Gastrocnemius medialis (tissue), 4 donors: ENCODE measurements around the gene SMC1B.

ENCODE experiments used
- CTCF ChIP-seq, 5 experiments: fragments of 450-650 bp in 3 of 5; fragments of 200-600 bp in 2 of 5; sonication (generic) in 2 of 5; IDR thresholded peaks in 4 of 5; conservative IDR thresholded peaks in 1 of 5; 1 replicate in 4 of 5; 2 replicates in 1 of 5; pipeline ENCODE4 v1.5.1; 2016 to 2019; ENCODE audit warnings: antibody characterized with exemption in 5 of 5, mild to moderate bottlenecking in 3 of 5, moderate library complexity in 3 of 5
- POLR2A ChIP-seq, 2 donors: fragments of 450-650 bp; IDR thresholded peaks; one replicate each; pipeline ENCODE4 v1.6.1; 2017; ENCODE audit warnings: antibody characterized with exemption in 2 of 2, mild to moderate bottlenecking in 2 of 2, moderate library complexity in 2 of 2

GRCh38 chr22:45402466-45402985 lies 10.9 kb downstream of the SMC1B start:
- no peak for TF ChIP-seq POLR2A (IDR thresholded peaks at IDR 0.05)
- no peak for TF ChIP-seq CTCF (IDR thresholded peaks at IDR 0.05 in 4 of 5, conservative IDR thresholded peaks at IDR 0.05 in 1 of 5)
